ENCODE results near the gene ZKSCAN2. TPM values are rescaled to one million over a fixed set of nuclear protein-coding genes. Genes with fewer than 3 reads are reported as not detected.

ZKSCAN2 gene
- total RNA-seq, 2 experiments from 2014 or later = 9.5 to 10.2 TPM

GRCh38 chr16:25198021-25198420 is 59.6 kb downstream of the ZKSCAN2 start:
- Histone ChIP-seq H3K4me3 (ENCODE audit: low read length) (no peak overlapping the region), H3K4me1 (ENCODE audit: insufficient read depth, low read length) (no peaks in the 10 kb centered on the region), H3K27ac (ENCODE audit: low read depth in 1 of 2, low read length in 2 of 2) (no peak overlapping the region), H3K9me3 (ENCODE audit: control insufficient read depth in 1 of 2, insufficient read depth in 1 of 2, low read length in 2 of 2) (no peaks in the 10 kb centered on the region), H3K36me3 (ENCODE audit: insufficient read depth, low read length) (no peaks in the 10 kb centered on the region), H3K27me3 (ENCODE audit: control insufficient read depth in 1 of 2, insufficient read depth in 2 of 2, low read length in 2 of 2) (no peaks in the 10 kb centered on the region)
- H3K27me3 Mint-ChIP-seq = no peaks in the 10 kb centered on the region
- no peak for DNase-seq
- no peak overlapping the region for H3K4me3 Mint-ChIP-seq
- intact Hi-C loops (cut with DNase I, micrococcal nuclease) = no loop called here
- no peaks in the 10 kb centered on the region for H3K36me3 Mint-ChIP-seq (ENCODE audit: low read depth)
- no peak for TF ChIP-seq CTCF (IDR thresholded peaks at IDR 0.05)
- ChIA-PET POLR2A (no interaction called here), CTCF (no interaction called here)
- ATAC-seq (ENCODE audit: poor library complexity) = no peak
- H3K4me1 Mint-ChIP-seq (ENCODE audit: low read depth) = no peaks in the 10 kb centered on the region
- no peaks in the 10 kb centered on the region for H3K9me3 Mint-ChIP-seq
- H3K27ac Mint-ChIP-seq = no peak overlapping the region

- ATAC-seq (ENCODE audit: poor library complexity) (no peak), DNase-seq (no peak)
- Mint-ChIP-seq H3K27ac (no peak overlapping the region), H3K4me3 (no peak overlapping the region), H3K36me3 (ENCODE audit: low read depth) (no peaks in the 10 kb centered on the region), H3K9me3 (no peaks in the 10 kb centered on the region), H3K27me3 (no peaks in the 10 kb centered on the region), H3K4me1 (ENCODE audit: low read depth) (no peaks in the 10 kb centered on the region)
- no peaks in the 10 kb centered on the region for H3K36me3 ChIP-seq (ENCODE audit: insufficient read depth, low read length)
- H3K4me1 ChIP-seq (ENCODE audit: insufficient read depth, low read length) = no peaks in the 10 kb centered on the region
- H3K9me3 ChIP-seq (ENCODE audit: control insufficient read depth in 1 of 2, insufficient read depth in 1 of 2, low read length in 2 of 2) = no peaks in the 10 kb centered on the region
- CTCF ChIA-PET = no interaction called here
- no peak for TF ChIP-seq CTCF (IDR thresholded peaks at IDR 0.05)
- no peaks in the 10 kb centered on the region for H3K27me3 ChIP-seq (ENCODE audit: control insufficient read depth in 1 of 2, insufficient read depth in 2 of 2, low read length in 2 of 2)
- H3K27ac ChIP-seq (ENCODE audit: low read depth in 1 of 2, low read length in 2 of 2) = no peak overlapping the region
- no peak overlapping the region for H3K4me3 ChIP-seq (ENCODE audit: low read length)
- intact Hi-C loops (cut with DNase I, micrococcal nuclease) = no loop called here
- POLR2A ChIA-PET = no interaction called here
Measured at GRCh38 chr16:25194273-25194878, 63.3 kb downstream of the ZKSCAN2 start.

GRCh38 chr16:25192096-25192495 is 65.5 kb downstream of the ZKSCAN2 start:
- ChIA-PET CTCF (interaction anchor here (0.9 kb wide), 1 partner anchor 33 kb away, joined by 5 read pairs; no protein-coding TSS in a partner anchor), POLR2A (no interaction called here)
- no peak overlapping the region for H3K4me3 ChIP-seq (ENCODE audit: low read length)
- H3K27me3 ChIP-seq (ENCODE audit: control insufficient read depth in 1 of 2, insufficient read depth in 2 of 2, low read length in 2 of 2) = no peaks in the 10 kb centered on the region
- no peaks in the 10 kb centered on the region for H3K9me3 ChIP-seq (ENCODE audit: control insufficient read depth in 1 of 2, insufficient read depth in 1 of 2, low read length in 2 of 2)
- ATAC-seq (ENCODE audit: poor library complexity) (no peak), DNase-seq (no peak)
- Mint-ChIP-seq H3K36me3 (ENCODE audit: low read depth) (no peaks in the 10 kb centered on the region), H3K27me3 (no peaks in the 10 kb centered on the region), H3K4me1 (ENCODE audit: low read depth) (no peaks in the 10 kb centered on the region), H3K27ac (no peak overlapping the region), H3K4me3 (no peak overlapping the region), H3K9me3 (no peaks in the 10 kb centered on the region)
- intact Hi-C loops (cut with DNase I, micrococcal nuclease) = no loop called here
- TF ChIP-seq CTCF (IDR thresholded peaks at IDR 0.05) = no peak
- H3K36me3 ChIP-seq (ENCODE audit: insufficient read depth, low read length) = no peaks in the 10 kb centered on the region
- H3K27ac ChIP-seq (ENCODE audit: low read depth in 1 of 2, low read length in 2 of 2) = no peak overlapping the region
- H3K4me1 ChIP-seq (ENCODE audit: insufficient read depth, low read length) = no peaks in the 10 kb centered on the region

Data from CD4-positive, alpha-beta T cell (primary cell).